NOMO-1 (cell line): ENCODE measurements around the gene MED1.

ENCODE experiments used
- DNase-seq, 2 experiments: peaks; one replicate each; lab custom pipeline; 2025; ENCODE audit not compliant: unreplicated experiment in 2 of 2; lab: John Stamatoyannopoulos, UW

The MED1 gene

GRCh38 chr17:39364236-39365025 lies 86.6 kb downstream of the MED1 start:
- peak; percentile 24 to 41 for DNase-seq

- no peak for DNase-seq
Measured at GRCh38 chr17:39361064-39361463, 90.0 kb downstream of the MED1 start.

- DNase-seq, result no peak
Measured at GRCh38 chr17:39360537-39360936, 90.5 kb downstream of the MED1 start.

- no peak for DNase-seq
Measured at GRCh38 chr17:39359994-39360393, 91.1 kb downstream of the MED1 start.

GRCh38 chr17:39357986-39358385 lies 93.1 kb downstream of the MED1 start:
- no peak for DNase-seq

GRCh38 chr17:39357488-39357887 lies 93.6 kb downstream of the MED1 start:
- no peak for DNase-seq
